Heart left ventricle (tissue), 16 donors: ENCODE measurements around the gene FDXR. TPM values are rescaled to one million over a fixed set of nuclear protein-coding genes. Genes with fewer than 3 reads are reported as not detected.

Source experiments
- ATAC-seq, 4 donors: fragments of 200-7000 bp; cut with Tn5 transposase; one replicate each; pipeline ENCODE4 v1.9.1; 2020 to 2022; ENCODE audit warnings: moderate library complexity in 4 of 4, mild to moderate bottlenecking in 3 of 4, moderate number of reproducible peaks in 1 of 4
- DNase-seq, 5 donors: peaks; one replicate each; pipeline ENCODE4 v3.0.0-alpha.2; 2020
- H3K27ac ChIP-seq, 12 donors: fragments of 200-600 bp; sonication (generic) in 4 of 12; one replicate each; pipeline versions ENCODE4 v1.5.0 to v1.8.0; 2016 to 2022; ENCODE audit warnings: mild to moderate bottlenecking in 2 of 12
- H3K27me3 ChIP-seq, 9 donors: fragments of 200-600 bp; sonication (generic) in 2 of 9; one replicate each; pipeline versions ENCODE4 v1.5.1 to v1.8.0; 2016 to 2022; ENCODE audit warnings: mild to moderate bottlenecking in 3 of 9
- H3K36me3 ChIP-seq, 9 donors: fragments of 200-600 bp; sonication (generic) in 2 of 9; one replicate each; pipeline versions ENCODE4 v1.5.0 to v1.8.0; 2018 to 2022; ENCODE audit warnings: mild to moderate bottlenecking in 2 of 9
- H3K4me1 ChIP-seq, 12 donors: fragments of 200-600 bp; sonication (generic) in 4 of 12; one replicate each; pipeline versions ENCODE4 v1.5.0 to v1.8.0; 2016 to 2022; ENCODE audit warnings: mild to moderate bottlenecking in 3 of 12
- H3K4me3 ChIP-seq, 12 donors: fragments of 200-600 bp; sonication (generic) in 4 of 12; one replicate each; pipeline versions ENCODE4 v1.5.0 to v1.8.0; 2017 to 2022; ENCODE audit warnings: mild to moderate bottlenecking in 9 of 12, moderate library complexity in 4 of 12
- H3K9me3 ChIP-seq, 12 donors: fragments of 200-600 bp; sonication (generic) in 4 of 12; one replicate each; pipeline versions ENCODE4 v1.5.0 to v1.8.0; 2016 to 2022; ENCODE audit warnings: mild to moderate bottlenecking in 1 of 12
- POLR2A ChIP-seq, 2 donors: fragments of 450-650 bp; IDR thresholded peaks; one replicate each; pipeline ENCODE4 v1.6.1; 2017; ENCODE audit warnings: antibody characterized with exemption in 2 of 2, mild to moderate bottlenecking in 2 of 2, moderate library complexity in 2 of 2
- WGBS, 4 donors: extraction: QIAGEN DNeasy Blood & Tissue Kit in 2 of 4; methylation state at CpG; one replicate each; pipeline versions ENCODE4 v1.1.5 to v1.1.7; 2013 to 2018; 5-methylcytosine and 5-hydroxymethylcytosine counted together
- intact Hi-C, 10 donors: fragments of 100-400 bp; cut with DNase I; formaldehyde crosslinking; loops; one replicate each; pipeline versions ENCODE4 v1.11.1 to v1.14.2; 2022
- long read RNA-seq, 3 donors: library from polyadenylated mRNA; unstranded; transcript quantifications; one replicate each; pipeline ENCODE4 v2.0.0, GENCODE V29; 2020 to 2021
- polyA plus RNA-seq, 2 donors: library from polyadenylated mRNA; stranded (reverse); fragments of 200-250 nt; gene quantifications; one replicate each; pipeline ENCODE4 v1.2.3, GENCODE V29; 2013
- total RNA-seq, 9 donors: library from RNA; depleted of rRNA in 2 of 9; stranded (reverse); fragments of >200 nt in 2 of 9; fragmentation: NEBNext Ultra II Directional in 3 of 9; extraction: Animal tissue kit (Norgen Biotek cat#: 25700) in 3 of 9; gene quantifications; one replicate each; pipeline versions ENCODE4 v1.1.0 to v1.2.4, GENCODE V29; 2016 to 2023
- TF ChIP-seq, protein P1 (sequence below), 12 donors: fragments of 200-600 bp; sonication (generic) in 4 of 12; IDR thresholded peaks; one replicate each; pipeline versions ENCODE4 v1.5.0 to v1.8.0; 2018 to 2022; ENCODE audit warnings: antibody characterized with exemption in 12 of 12, mild to moderate bottlenecking in 5 of 12
- donor health status: ischemic (EF 13 %, LVEDD 7.1; RV severe dilation, severe dysfunction).
- donor health status: healthy with polysubstance abuse.
- donor health status: DM: no; HTN: yes; CAD: no.
- donor health status: DM: no; HTN: no; CAD: no.
- donor health status: ischemic (EF 25% LVEDD 6.9; RV normal size, moderate dysfunction).
- donor health status: ischemic (EF 25% LVEDD 5.7; RV mildly dilated, moderate dysfunction).
- donor health status: healthy.
- donor health status: DM: yes; HTN: yes; CAD: no.
- donor health status: ischemic (EF 35%, LVEDD 5.7; RV mildly dilated, moderate dysfunction).
- donor health status: nonischemic (EF 11% LVEDD 7.7; RV severe dilation, severe dysfunction).
- donor health status: DM: yes; HTN: yes; CAD: no.
- donor health status: PGD.
- donor health status: ischemic (EF 29% LVEDD 5.4; RV normal size, mild dysfunction).
- donor health status: nonischemic (EF 23%, LVEDD 6.1; RV moderate dilation, normal function).

Gene FDXR, protein sequence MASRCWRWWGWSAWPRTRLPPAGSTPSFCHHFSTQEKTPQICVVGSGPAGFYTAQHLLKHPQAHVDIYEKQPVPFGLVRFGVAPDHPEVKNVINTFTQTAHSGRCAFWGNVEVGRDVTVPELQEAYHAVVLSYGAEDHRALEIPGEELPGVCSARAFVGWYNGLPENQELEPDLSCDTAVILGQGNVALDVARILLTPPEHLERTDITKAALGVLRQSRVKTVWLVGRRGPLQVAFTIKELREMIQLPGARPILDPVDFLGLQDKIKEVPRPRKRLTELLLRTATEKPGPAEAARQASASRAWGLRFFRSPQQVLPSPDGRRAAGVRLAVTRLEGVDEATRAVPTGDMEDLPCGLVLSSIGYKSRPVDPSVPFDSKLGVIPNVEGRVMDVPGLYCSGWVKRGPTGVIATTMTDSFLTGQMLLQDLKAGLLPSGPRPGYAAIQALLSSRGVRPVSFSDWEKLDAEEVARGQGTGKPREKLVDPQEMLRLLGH
- 1 to 10 TPM; 2.5 to 8.7 (median 4.7) TPM for total RNA-seq
- polyA plus RNA-seq, result 1 to 10 TPM; 3.7 to 5.5 TPM
- long read RNA-seq, donor 1, transcript FDXR-201 (12 exons, 1,875 nt), result major isoform, 10 of 17 reads
- long read RNA-seq, donor 1, partial matches to known transcripts, result 3 of 17 reads
- long read RNA-seq, donor 1, other reads (novel, unspliced or antisense), result 3 of 17 reads
- long read RNA-seq, donor 2, transcript FDXR-201 (12 exons, 1,875 nt), result major isoform, 23 of 31 reads
- long read RNA-seq, donor 2, partial matches to known transcripts, result 0 of 31 reads
- long read RNA-seq, donor 2, other reads (novel, unspliced or antisense), result 7 of 31 reads
- long read RNA-seq, donor 3, transcript FDXR-201 (12 exons, 1,875 nt), result major isoform, 8 of 13 reads
- long read RNA-seq, donor 3, partial matches to known transcripts, result 0 of 13 reads
- long read RNA-seq, donor 3, other reads (novel, unspliced or antisense), result 4 of 13 reads

DNA sequence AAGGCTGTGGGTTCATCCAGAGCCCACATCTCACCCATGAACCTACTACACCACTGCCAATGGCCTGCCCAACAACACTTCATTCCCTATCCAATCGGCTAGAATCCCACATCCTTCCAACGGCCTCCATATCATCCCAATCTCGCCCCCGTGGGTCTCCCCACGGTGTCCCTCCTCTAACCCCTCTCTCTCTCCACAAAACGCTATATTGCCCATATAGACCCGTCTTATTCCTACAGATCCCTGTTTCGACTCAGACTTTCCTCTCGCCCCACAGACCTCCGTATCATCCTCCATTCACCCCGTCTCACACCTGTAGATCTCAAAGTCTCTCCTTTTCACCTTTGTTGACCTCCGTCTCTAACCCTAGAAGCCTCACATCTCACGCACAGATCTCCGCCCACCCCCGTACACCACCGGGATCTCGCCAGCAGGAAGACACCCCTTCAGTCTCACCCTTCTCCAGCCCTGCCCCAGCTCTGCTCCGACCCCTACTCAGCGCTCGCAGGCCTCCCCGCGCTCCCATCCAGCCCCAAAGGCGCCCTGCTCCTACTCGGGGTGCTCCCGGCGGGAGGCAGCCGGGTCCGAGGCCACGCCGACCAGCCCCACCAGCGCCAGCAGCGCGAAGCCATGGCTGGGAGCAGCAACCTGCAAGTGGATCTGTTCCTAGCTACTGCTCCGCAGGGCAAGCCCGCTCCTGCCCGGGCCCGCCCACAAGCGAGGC is at the start of gene FDXR:
TSS of gene FDXR (minus strand) at position 682 of the 724 bp plus-strand sequence. CDS start at position 632, 50 bp downstream.
- Histone ChIP-seq H3K27me3 (no peaks in the 10 kb centered on the region), H3K9me3 (no peaks in the 10 kb centered on the region), H3K36me3 (no peaks in the 10 kb centered on the region), H3K27ac (peak within 1 kb of the TSS; percentile 59 to 92 (median 88)), H3K4me3 (peak within 1 kb of the TSS; percentile 46 to 78 (median 68)), H3K4me1 (peaks cover 3 to 30% (median 14%) of the 10 kb centered on the region in 12 donors)
- ATAC-seq (no peak), DNase-seq (no peak)
- intact Hi-C loops, result no loop called here
- TF ChIP-seq, protein P1, sequence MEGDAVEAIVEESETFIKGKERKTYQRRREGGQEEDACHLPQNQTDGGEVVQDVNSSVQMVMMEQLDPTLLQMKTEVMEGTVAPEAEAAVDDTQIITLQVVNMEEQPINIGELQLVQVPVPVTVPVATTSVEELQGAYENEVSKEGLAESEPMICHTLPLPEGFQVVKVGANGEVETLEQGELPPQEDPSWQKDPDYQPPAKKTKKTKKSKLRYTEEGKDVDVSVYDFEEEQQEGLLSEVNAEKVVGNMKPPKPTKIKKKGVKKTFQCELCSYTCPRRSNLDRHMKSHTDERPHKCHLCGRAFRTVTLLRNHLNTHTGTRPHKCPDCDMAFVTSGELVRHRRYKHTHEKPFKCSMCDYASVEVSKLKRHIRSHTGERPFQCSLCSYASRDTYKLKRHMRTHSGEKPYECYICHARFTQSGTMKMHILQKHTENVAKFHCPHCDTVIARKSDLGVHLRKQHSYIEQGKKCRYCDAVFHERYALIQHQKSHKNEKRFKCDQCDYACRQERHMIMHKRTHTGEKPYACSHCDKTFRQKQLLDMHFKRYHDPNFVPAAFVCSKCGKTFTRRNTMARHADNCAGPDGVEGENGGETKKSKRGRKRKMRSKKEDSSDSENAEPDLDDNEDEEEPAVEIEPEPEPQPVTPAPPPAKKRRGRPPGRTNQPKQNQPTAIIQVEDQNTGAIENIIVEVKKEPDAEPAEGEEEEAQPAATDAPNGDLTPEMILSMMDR (IDR thresholded peaks at IDR 0.05), result no peak
- peak in 1 of 2 donors; percentile 74 for TF ChIP-seq POLR2A (IDR thresholded peaks at IDR 0.05)
- 6 to 11% (median 9%) methylated on average over 26 to 38 of the region's 38 CpGs for WGBS, 4 donors

DNA sequence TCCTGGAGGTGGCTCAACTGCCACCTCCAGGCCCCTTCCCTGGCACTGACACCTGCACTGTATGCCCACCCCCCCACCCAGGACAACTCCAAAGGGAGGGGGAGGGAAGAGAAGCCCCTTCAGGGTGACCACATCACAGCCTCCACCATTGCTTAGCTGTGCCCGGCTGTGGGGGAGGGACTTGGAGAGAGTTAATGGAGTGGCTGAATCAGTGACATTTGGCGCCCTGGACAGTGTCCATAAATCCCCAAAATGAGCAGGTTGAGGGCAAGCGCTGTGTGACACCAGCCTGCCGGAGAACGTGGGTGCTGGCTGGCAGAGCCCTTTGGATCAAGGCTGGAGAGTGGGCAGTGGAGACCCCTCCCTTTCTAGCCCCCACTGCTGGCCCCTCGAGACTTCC is 49.4 kb upstream of the FDXR start:
- no peak for ATAC-seq

DNA sequence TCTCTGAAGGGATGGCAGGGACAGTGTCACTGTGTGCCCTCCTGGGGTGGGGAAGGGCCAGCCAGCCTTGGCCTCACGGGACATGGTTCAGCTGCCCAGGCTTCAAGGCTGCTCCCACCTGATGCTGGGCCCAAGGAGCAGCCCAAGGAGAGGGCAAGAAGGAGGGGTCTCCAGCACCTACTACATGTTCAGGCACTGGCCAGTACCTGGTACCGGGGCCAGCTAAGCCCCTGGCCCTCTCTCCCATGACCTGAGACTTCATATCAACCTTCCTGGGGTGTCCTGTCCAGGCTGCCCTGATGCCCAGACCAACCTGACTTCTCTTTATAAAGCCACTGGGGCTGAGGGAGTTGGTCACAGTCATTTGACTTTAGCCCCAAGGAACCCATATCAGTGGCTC is 49.0 kb upstream of the FDXR start:
- WGBS, 4 donors, result 97 to 100% (median 99%) methylated on average over 1 to 2 of the region's 2 CpGs
- Histone ChIP-seq H3K36me3 (no peaks in the 10 kb centered on the region), H3K4me1 (peaks cover 0 to 40% (median 17%) of the 10 kb centered on the region in 12 donors), H3K27me3 (peaks cover 26 to 80% (median 54%) of the 10 kb centered on the region in 9 donors), H3K4me3 (no peak overlapping the region), H3K27ac (no peak overlapping the region), H3K9me3 (no peaks in the 10 kb centered on the region)
- TF ChIP-seq, protein P1 (IDR thresholded peaks at IDR 0.05), result no peak
- no peak for TF ChIP-seq POLR2A (IDR thresholded peaks at IDR 0.05)
- ATAC-seq (no peak), DNase-seq (peak in 1 of 5 donors; percentile 27)
- intact Hi-C loops, result loop anchor here in 1 of 10 donors (2.0 kb wide), 1 partner anchor 37 kb away; no protein-coding TSS in a partner anchor

More for the DNA sequence above, 49.4 kb upstream of the FDXR start:
- WGBS, 4 donors, result 53 to 71% (median 55%) methylated on average over 5 to 6 of the region's 6 CpGs
- no peaks in the 10 kb centered on the region for H3K36me3 ChIP-seq
- H3K27ac ChIP-seq, result no peak overlapping the region
- no peaks in the 10 kb centered on the region for H3K9me3 ChIP-seq
- no peak overlapping the region for H3K4me3 ChIP-seq
- TF ChIP-seq, protein P1 (IDR thresholded peaks at IDR 0.05), result no peak
- TF ChIP-seq POLR2A (IDR thresholded peaks at IDR 0.05), result no peak
- peaks cover 0 to 37% (median 17%) of the 10 kb centered on the region in 12 donors for H3K4me1 ChIP-seq
- intact Hi-C loops, result loop anchor here in 1 of 10 donors (2.0 kb wide), 1 partner anchor 37 kb away; no protein-coding TSS in a partner anchor
- H3K27me3 ChIP-seq, result peaks cover 30 to 84% (median 58%) of the 10 kb centered on the region in 9 donors
- peak in 1 of 5 donors; percentile 48 for DNase-seq
